ENCODE results near the gene C15orf39.
"Not testable (repeated sequence)": the region's sequence is repeated elsewhere in the genome, so short reads cannot be mapped to it uniquely, and the experiment has no call there.

Gene C15orf39

GRCh38 chr15:75213768-75214221, 12.1 kb downstream of the C15orf39 start:
- in situ Hi-C loops (cut with MboI; ENCODE audit: low sequenced_read_pairs, unreplicated experiment), result no loop called here
- no peak for DNase-seq (ENCODE audit: low spot score)
- TF ChIP-seq CTCF (IDR thresholded peaks at IDR 0.05; ENCODE audit: borderline replicate concordance, control extremely low read depth, extremely low read depth, insufficient read depth, missing control alignments), result no peak

GRCh38 chr15:75214293-75215096, 12.8 kb downstream of the C15orf39 start:
- no peak for TF ChIP-seq CTCF (IDR thresholded peaks at IDR 0.05; ENCODE audit: borderline replicate concordance, control extremely low read depth, extremely low read depth, insufficient read depth, missing control alignments)
- in situ Hi-C loops (cut with MboI; ENCODE audit: low sequenced_read_pairs, unreplicated experiment), result no loop called here
- no peak for DNase-seq (ENCODE audit: low spot score)

- DNase-seq (ENCODE audit: low spot score), result no peak
- in situ Hi-C loops (cut with MboI; ENCODE audit: low sequenced_read_pairs, unreplicated experiment), result no loop called here
- no peak for TF ChIP-seq CTCF (IDR thresholded peaks at IDR 0.05; ENCODE audit: borderline replicate concordance, control extremely low read depth, extremely low read depth, insufficient read depth, missing control alignments)
Measured at GRCh38 chr15:75215107-75216004, 13.7 kb downstream of the C15orf39 start.

- TF ChIP-seq CTCF (IDR thresholded peaks at IDR 0.05; ENCODE audit: borderline replicate concordance, control extremely low read depth, extremely low read depth, insufficient read depth, missing control alignments), result no peak
- no peak for DNase-seq (ENCODE audit: low spot score)
- in situ Hi-C loops (cut with MboI; ENCODE audit: low sequenced_read_pairs, unreplicated experiment), result no loop called here
Measured at GRCh38 chr15:75217012-75217411, 15.3 kb downstream of the C15orf39 start.

GRCh38 chr15:75217574-75217973, 15.9 kb downstream of the C15orf39 start:
- DNase-seq (ENCODE audit: low spot score); in situ Hi-C loops (cut with MboI; ENCODE audit: low sequenced_read_pairs, unreplicated experiment): not testable (repeated sequence)

- DNase-seq (ENCODE audit: low spot score); in situ Hi-C loops (cut with MboI; ENCODE audit: low sequenced_read_pairs, unreplicated experiment): not testable (repeated sequence)
Measured at GRCh38 chr15:75219507-75219929, 17.8 kb downstream of the C15orf39 start.

GRCh38 chr15:75223688-75224087, 22.0 kb downstream of the C15orf39 start:
- no peak for DNase-seq (ENCODE audit: low spot score)
- TF ChIP-seq CTCF (IDR thresholded peaks at IDR 0.05; ENCODE audit: borderline replicate concordance, control extremely low read depth, extremely low read depth, insufficient read depth, missing control alignments), result no peak
- in situ Hi-C loops (cut with MboI; ENCODE audit: low sequenced_read_pairs, unreplicated experiment), result no loop called here
